RWPE1 (cell line): ENCODE data around the gene TMBIM4.

Experiments
- CTCF ChIA-PET: fragments of 350-600 bp; sonication (Branson Sonifier 250); formaldehyde crosslinking; extraction: SDS; loops from one replicate; lab custom pipeline; 2021; lab: Yijun Ruan, JAX
- POLR2A ChIA-PET: fragments of 400-600 bp; formaldehyde crosslinking; extraction: SDS; loops from one replicate; lab custom pipeline; 2020; ENCODE audit warnings: antibody characterized with exemption; ENCODE audit not compliant: low non-redundant PET; lab: Yijun Ruan, JAX
- DNase-seq: peaks from one replicate; pipeline ENCODE4 v3.0.0; 2012; ENCODE audit warnings: low spot score
- H3K27ac ChIP-seq: fragments of 450-650 bp; 2 replicates; pipeline ENCODE4 v1.5.1; 2017
- TF ChIP-seq, protein P1 (sequence below): fragments of 450-650 bp; conservative IDR thresholded peaks from 2 replicates; pipeline ENCODE4 v1.5.1; 2017; ENCODE audit warnings: low read depth, mild to moderate bottlenecking

Gene TMBIM4

DNA sequence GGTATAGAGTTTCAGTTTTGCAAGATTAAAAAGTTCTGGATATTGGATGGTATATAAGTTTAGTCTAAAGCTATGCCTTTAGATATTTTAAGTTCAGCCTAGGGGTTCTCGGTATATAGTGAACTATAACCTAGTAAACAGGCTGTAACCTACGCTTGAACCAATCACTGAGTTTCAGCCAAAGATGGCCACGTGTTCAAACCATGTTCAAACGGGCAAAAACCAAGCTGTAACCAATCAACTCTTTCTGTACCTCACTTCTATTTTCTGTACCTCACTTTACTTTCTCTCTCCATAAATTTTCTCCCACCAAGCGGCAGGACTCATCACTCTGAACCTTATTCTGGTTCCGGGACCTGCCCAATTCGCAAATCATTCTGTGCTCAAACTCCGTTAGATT is 1.4 kb downstream of the TMBIM4 start:
- ChIA-PET POLR2A (interaction anchor here (0.7 kb wide), 1 partner anchor 18 kb away, joined by 3 read pairs; no protein-coding TSS in a partner anchor), CTCF (interaction anchor here (0.6 to 1.4 kb wide), 3 partner anchors 17 to 111 kb away, joined by 3 read pairs; no protein-coding TSS in a partner anchor)
- no peak overlapping the region for H3K27ac ChIP-seq
- no peak for DNase-seq
- TF ChIP-seq, protein P1, sequence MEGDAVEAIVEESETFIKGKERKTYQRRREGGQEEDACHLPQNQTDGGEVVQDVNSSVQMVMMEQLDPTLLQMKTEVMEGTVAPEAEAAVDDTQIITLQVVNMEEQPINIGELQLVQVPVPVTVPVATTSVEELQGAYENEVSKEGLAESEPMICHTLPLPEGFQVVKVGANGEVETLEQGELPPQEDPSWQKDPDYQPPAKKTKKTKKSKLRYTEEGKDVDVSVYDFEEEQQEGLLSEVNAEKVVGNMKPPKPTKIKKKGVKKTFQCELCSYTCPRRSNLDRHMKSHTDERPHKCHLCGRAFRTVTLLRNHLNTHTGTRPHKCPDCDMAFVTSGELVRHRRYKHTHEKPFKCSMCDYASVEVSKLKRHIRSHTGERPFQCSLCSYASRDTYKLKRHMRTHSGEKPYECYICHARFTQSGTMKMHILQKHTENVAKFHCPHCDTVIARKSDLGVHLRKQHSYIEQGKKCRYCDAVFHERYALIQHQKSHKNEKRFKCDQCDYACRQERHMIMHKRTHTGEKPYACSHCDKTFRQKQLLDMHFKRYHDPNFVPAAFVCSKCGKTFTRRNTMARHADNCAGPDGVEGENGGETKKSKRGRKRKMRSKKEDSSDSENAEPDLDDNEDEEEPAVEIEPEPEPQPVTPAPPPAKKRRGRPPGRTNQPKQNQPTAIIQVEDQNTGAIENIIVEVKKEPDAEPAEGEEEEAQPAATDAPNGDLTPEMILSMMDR = no peak

DNA sequence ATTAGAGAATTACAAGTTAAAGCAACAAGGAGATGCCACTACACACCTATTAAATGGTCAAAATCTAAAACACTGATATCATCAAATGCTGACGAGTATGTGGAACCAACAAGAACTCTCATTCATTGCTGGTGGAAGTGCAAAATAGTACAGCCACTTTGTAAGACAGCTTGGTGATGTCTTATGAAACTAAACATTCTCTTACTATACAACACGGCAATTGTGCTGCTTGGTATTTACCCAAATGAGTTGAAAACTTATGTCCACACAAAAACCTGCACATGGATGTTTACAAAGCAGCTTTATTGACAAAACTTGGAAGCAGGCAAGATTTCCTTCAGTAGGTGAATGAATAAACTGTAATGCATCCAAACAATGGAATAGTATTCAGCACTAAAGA is 3.2 kb downstream of the TMBIM4 start:
- DNase-seq = no peak
- CTCF ChIA-PET = no interaction called here
- TF ChIP-seq, protein P1 = no peak
- no peak overlapping the region for H3K27ac ChIP-seq
- POLR2A ChIA-PET = no interaction called here

DNA sequence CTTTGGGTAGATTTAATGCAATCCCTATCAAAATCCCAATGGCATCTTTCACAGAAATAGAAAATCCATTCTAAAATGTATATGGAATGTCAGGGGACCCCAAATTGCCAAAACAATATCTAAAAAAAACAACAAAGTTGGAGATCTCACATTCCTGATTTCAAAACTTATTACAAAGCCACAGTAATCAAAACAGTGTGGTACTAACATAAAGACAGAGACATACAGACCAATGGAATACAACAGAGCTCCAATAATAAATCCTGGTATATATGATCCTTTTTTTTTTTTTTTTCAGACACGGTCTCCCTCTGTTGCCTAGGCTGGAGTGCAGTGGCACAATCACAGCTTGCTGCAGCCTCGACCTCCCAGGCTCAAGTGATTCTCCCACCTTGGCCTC is 4.7 kb downstream of the TMBIM4 start:
- POLR2A ChIA-PET = no interaction called here
- no peak overlapping the region for H3K27ac ChIP-seq
- no peak for DNase-seq
- CTCF ChIA-PET = interaction anchor here (0.6 kb wide), 1 partner anchor 531 kb away, joined by 3 read pairs; no protein-coding TSS in a partner anchor
- TF ChIP-seq, protein P1 = no peak

DNA sequence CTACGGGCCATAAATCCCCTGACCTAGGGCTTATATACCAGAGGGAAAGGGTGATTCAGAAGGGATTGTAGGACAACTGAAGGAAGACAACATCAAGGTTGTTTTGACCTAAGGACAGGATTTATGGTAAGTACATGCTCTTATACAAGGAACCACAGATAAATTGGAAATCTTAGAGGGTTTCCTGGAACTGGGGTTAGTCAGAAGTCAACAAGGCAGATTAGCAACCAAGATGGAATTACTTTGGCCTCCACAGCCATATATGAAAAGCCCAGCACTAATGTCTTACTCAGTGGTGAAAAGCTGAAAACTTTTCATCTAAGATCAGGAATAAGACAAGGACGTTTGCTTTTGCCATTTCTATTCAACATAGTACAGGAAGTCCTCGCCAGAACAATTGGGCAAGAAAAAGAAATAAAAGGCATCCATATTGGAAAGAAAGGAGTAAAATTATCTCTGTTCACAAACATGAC is 5.4 kb downstream of the TMBIM4 start:
- ChIA-PET CTCF (interaction anchor here (0.6 kb wide), 1 partner anchor 530 kb away, joined by 3 read pairs; no protein-coding TSS in a partner anchor), POLR2A (no interaction called here)
- TF ChIP-seq, protein P1 = no peak
- DNase-seq = no peak
- no peak overlapping the region for H3K27ac ChIP-seq

DNA sequence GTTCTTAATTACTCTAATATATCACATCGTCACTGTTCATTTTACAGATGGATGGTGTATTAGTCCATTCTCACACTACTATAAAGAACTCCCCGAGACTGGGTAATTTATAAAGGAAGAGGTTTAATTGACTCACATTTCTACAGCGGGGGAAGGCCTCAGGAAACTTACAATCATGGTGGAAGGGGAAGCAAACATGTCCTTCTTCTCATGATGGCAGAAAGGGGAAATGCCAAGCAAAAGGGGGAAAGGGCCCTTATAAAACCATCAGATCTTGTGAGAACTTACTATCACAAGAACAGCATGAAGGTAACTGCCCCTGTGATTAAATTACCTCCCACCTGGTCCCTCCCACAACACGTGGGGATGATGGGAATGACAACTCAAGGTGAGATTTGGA is 6.5 kb downstream of the TMBIM4 start:
- H3K27ac ChIP-seq = no peak overlapping the region
- ChIA-PET CTCF (no interaction called here), POLR2A (no interaction called here)
- TF ChIP-seq, protein P1 = no peak
- DNase-seq = no peak

DNA sequence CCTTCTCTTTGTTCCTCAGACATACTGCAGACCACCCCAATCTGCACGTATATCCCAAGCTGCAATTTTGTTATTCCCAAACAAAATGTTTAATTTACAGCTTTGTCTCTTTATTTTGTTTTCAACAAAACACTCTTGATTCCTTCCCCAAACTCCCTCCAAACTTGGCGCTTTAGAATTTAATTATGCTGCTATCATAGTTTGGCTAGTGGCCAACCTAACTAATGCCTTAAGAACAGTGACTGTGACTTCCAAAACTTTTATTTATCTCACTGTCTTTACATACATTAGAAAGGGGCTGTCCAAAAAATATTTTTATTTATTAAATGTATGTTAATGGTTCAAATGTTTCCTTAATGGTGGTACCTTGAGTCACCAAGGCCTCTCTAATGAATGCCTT is 7.1 kb downstream of the TMBIM4 start:
- ChIA-PET POLR2A (no interaction called here), CTCF (no interaction called here)
- no peak overlapping the region for H3K27ac ChIP-seq
- TF ChIP-seq, protein P1 = no peak
- no peak for DNase-seq
